HG02973 (cell line): Measurements from ENCODE around the gene BCR.
"Not testable (repeated sequence)": the region's sequence is repeated elsewhere in the genome, so short reads cannot be mapped to it uniquely, and the experiment has no call there.

ENCODE experiments used
- ATAC-seq: cut with Tn5 transposase; IDR thresholded peaks from one replicate; pipeline ENCODE4 v1.9.1; 2021; ENCODE audit warnings: moderate library complexity; ENCODE audit not compliant: unreplicated experiment

Gene BCR

GRCh38 chr22:23309261-23309660, 129.0 kb downstream of the BCR start:
- not testable (repeated sequence) for ATAC-seq

GRCh38 chr22:23310443-23311097, 130.3 kb downstream of the BCR start:
- not testable (repeated sequence) for ATAC-seq

- not testable (repeated sequence) for ATAC-seq
Measured at GRCh38 chr22:23311635-23312420, 131.5 kb downstream of the BCR start.

- ATAC-seq = no peak
Measured at GRCh38 chr22:23313791-23314567, 133.7 kb downstream of the BCR start.

GRCh38 chr22:23315341-23315917, 135.1 kb downstream of the BCR start:
- ATAC-seq = no peak

- ATAC-seq = not testable (repeated sequence)
Measured at GRCh38 chr22:23316596-23316995, 136.3 kb downstream of the BCR start.

GRCh38 chr22:23318316-23318715, 138.0 kb downstream of the BCR start:
- ATAC-seq = not testable (repeated sequence)

GRCh38 chr22:23322497-23323080, 142.3 kb downstream of the BCR start:
- ATAC-seq = not testable (repeated sequence)

- ATAC-seq = not testable (repeated sequence)
Measured at GRCh38 chr22:23323960-23324688, 143.8 kb downstream of the BCR start.

- ATAC-seq = no peak
Measured at GRCh38 chr22:23325183-23325582, 144.9 kb downstream of the BCR start.

GRCh38 chr22:23333822-23334221, 153.5 kb downstream of the BCR start:
- ATAC-seq = not testable (repeated sequence)

GRCh38 chr22:23337672-23338071, 157.4 kb downstream of the BCR start:
- not testable (repeated sequence) for ATAC-seq

GRCh38 chr22:23341942-23342695, 161.8 kb downstream of the BCR start:
- not testable (repeated sequence) for ATAC-seq

- no peak for ATAC-seq
Measured at GRCh38 chr22:23351321-23351720, 171.0 kb downstream of the BCR start.

- ATAC-seq = no peak
Measured at GRCh38 chr22:23353004-23353403, 172.7 kb downstream of the BCR start.

GRCh38 chr22:23353696-23354095, 173.4 kb downstream of the BCR start:
- no peak for ATAC-seq

GRCh38 chr22:23356094-23356493, 175.8 kb downstream of the BCR start:
- ATAC-seq = no peak

- no peak for ATAC-seq
Measured at GRCh38 chr22:23357053-23357452, 176.7 kb downstream of the BCR start.

GRCh38 chr22:23359583-23360123, 179.3 kb downstream of the BCR start:
- no peak for ATAC-seq
